RWPE2 (cell line): Measurements from ENCODE around the gene SLC12A7.

Source experiments
- ATAC-seq: fragments of 200-7000 bp; cut with Tn5 transposase; 3 replicates; pipeline ENCODE4 v1.9.1; 2021; ENCODE audit warnings: low read depth
- DNase-seq: peaks from one replicate; pipeline ENCODE4 v3.0.0-alpha.2; 2020; ENCODE audit warnings: low spot score
- H3K27ac ChIP-seq: fragments of 450-650 bp; 2 replicates; pipeline ENCODE4 v1.5.1; 2017; ENCODE audit warnings: mild to moderate bottlenecking; ENCODE audit not compliant: poor library complexity, severe bottlenecking
- H3K27me3 ChIP-seq: fragments of 250-450 bp; sonication (Bioruptor Pico); 2 replicates; pipeline ENCODE4 v1.5.1; 2021; ENCODE audit warnings: mild to moderate bottlenecking, moderate library complexity; ENCODE audit not compliant: insufficient read depth, poor library complexity, severe bottlenecking
- H3K36me3 ChIP-seq: fragments of 250-450 bp; sonication (Bioruptor Pico); 2 replicates; pipeline ENCODE4 v1.5.1; 2020; ENCODE audit warnings: low read depth, mild to moderate bottlenecking, moderate library complexity
- H3K4me1 ChIP-seq: fragments of 250-450 bp; sonication (Bioruptor Pico); 2 replicates; pipeline ENCODE4 v1.5.1; 2021; ENCODE audit warnings: mild to moderate bottlenecking, moderate library complexity; ENCODE audit not compliant: insufficient read depth, poor library complexity, severe bottlenecking
- H3K4me3 ChIP-seq: fragments of 250-450 bp; sonication (Bioruptor Pico); 2 replicates; pipeline ENCODE4 v1.5.1; 2021; ENCODE audit warnings: mild to moderate bottlenecking, moderate library complexity; ENCODE audit not compliant: severe bottlenecking
- H3K9me3 ChIP-seq: fragments of 250-450 bp; sonication (Bioruptor Pico); 2 replicates; pipeline ENCODE4 v1.5.1; 2021; ENCODE audit warnings: mild to moderate bottlenecking, moderate library complexity; ENCODE audit not compliant: severe bottlenecking
- TF ChIP-seq, protein P1 (sequence below): fragments of 450-650 bp; IDR thresholded peaks from one replicate; pipeline ENCODE4 v1.5.1; 2017; ENCODE audit warnings: mild to moderate bottlenecking, moderate library complexity; ENCODE audit not compliant: poor library complexity, severe bottlenecking

Gene SLC12A7

DNA sequence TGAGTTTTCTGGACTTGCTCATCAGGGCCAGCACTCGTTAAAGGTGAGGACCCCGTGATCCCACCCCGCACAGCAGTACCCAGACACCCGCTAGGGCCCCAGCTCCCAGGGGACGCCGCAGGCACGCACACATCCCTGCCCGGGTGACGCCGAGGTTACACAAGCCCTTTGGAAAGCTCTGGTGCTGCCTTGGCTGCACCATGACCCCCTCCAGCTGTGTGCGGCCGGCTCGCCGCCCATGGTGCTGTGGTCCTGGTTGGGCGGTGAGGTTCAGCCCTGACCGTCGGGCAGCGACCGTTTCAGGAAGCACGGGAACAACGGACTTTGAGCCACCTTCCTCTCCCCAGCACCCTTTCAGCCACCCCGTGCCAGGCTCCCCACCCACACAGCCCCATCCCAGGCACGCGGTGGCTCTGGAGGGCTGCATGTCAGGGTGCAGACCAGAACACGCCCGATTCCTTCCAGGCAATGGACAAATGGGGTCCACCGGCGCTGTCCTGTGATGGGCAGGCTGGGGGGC lies 7.5 kb upstream of the SLC12A7 start:
- Histone ChIP-seq H3K4me1 (peaks cover 11% of the 10 kb centered on the region), H3K27ac (no peak overlapping the region), H3K27me3 (peaks cover 2% of the 10 kb centered on the region), H3K4me3 (no peak overlapping the region), H3K9me3 (no peaks in the 10 kb centered on the region), H3K36me3 (no peaks in the 10 kb centered on the region)
- TF ChIP-seq, protein P1, sequence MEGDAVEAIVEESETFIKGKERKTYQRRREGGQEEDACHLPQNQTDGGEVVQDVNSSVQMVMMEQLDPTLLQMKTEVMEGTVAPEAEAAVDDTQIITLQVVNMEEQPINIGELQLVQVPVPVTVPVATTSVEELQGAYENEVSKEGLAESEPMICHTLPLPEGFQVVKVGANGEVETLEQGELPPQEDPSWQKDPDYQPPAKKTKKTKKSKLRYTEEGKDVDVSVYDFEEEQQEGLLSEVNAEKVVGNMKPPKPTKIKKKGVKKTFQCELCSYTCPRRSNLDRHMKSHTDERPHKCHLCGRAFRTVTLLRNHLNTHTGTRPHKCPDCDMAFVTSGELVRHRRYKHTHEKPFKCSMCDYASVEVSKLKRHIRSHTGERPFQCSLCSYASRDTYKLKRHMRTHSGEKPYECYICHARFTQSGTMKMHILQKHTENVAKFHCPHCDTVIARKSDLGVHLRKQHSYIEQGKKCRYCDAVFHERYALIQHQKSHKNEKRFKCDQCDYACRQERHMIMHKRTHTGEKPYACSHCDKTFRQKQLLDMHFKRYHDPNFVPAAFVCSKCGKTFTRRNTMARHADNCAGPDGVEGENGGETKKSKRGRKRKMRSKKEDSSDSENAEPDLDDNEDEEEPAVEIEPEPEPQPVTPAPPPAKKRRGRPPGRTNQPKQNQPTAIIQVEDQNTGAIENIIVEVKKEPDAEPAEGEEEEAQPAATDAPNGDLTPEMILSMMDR, result no peak
- DNase-seq (no peak), ATAC-seq (no peak)

DNA sequence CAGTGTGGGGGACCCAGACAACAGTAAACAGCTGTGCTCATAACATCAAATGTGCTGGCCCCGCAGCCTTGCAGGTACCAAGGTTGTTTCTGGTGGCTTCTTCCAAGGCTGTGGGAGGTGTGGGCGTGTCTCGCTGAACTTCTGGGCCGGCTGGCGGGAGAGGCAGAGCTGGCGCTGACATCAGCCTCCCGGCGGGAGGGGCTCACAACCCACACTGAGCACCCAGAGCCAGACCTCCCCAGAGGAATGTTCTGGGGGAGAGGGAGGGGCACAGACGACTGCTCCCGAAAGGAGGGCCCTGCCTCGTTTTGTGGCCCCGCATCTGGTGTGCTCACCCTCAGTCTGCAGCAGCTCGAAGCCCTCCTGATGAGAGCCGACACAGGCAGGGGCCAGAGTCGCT lies 6.9 kb upstream of the SLC12A7 start:
- Histone ChIP-seq H3K36me3 (no peaks in the 10 kb centered on the region), H3K9me3 (no peaks in the 10 kb centered on the region), H3K4me3 (no peak overlapping the region), H3K4me1 (peaks cover 11% of the 10 kb centered on the region), H3K27ac (no peak overlapping the region), H3K27me3 (peaks cover 2% of the 10 kb centered on the region)
- DNase-seq, result no peak
- ATAC-seq, result peak; percentile 7; the same call in 1 of the 3 replicates
- TF ChIP-seq, protein P1, result no peak

DNA sequence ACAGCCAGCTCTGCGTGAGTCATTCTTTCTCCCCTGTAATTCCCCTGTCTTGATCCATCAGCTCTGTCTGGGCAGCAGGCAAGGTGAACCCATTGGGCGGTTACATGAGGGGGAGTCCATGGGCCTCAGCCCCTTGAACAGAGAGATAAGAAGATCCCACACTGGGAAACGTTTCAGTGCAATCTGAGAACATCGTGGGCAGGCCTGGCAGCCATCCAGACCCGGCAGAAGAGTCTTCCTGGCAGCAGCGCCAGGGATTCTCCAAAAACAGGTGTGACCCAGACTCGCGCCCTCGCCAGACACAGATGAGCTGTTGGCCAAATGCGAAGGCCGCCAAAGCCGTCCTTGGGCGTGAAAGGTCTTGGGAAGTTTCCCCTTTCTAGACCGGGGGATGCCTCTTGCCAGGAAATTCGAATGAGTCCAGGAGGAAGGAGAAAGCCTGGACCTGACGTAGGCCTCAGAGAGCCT lies 6.4 kb upstream of the SLC12A7 start:
- TF ChIP-seq, protein P1, result no peak
- ATAC-seq, result peak; percentile 76
- Histone ChIP-seq H3K27me3 (peaks cover 2% of the 10 kb centered on the region), H3K36me3 (no peaks in the 10 kb centered on the region), H3K9me3 (no peaks in the 10 kb centered on the region), H3K27ac (no peak overlapping the region), H3K4me3 (no peak overlapping the region), H3K4me1 (peaks cover 14% of the 10 kb centered on the region)
- DNase-seq, result no peak

DNA sequence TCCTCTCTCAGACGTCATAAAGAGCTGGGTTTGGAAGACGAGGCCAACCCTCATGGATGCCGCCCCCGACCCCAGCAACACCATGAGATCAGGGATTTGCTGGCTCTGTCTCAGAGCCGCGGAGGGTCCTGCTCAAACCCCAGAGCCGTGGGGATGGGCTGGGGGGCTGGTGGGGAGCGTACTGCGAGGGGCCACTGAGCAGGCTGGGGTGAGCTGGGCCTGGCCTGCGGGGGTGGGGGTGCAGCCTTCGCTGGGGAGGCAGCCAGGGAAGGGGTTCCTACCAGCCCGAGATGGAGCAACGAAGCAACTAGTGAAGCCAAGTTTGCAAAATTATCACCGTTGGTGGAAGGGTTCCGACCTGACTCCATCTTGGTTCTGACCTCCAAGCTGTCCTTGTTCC lies 5.1 kb upstream of the SLC12A7 start:
- TF ChIP-seq, protein P1, result no peak
- Histone ChIP-seq H3K4me1 (peaks cover 20% of the 10 kb centered on the region), H3K9me3 (no peaks in the 10 kb centered on the region), H3K36me3 (no peaks in the 10 kb centered on the region), H3K27me3 (peaks cover 2% of the 10 kb centered on the region), H3K27ac (no peak overlapping the region), H3K4me3 (no peak overlapping the region)
- no peak for DNase-seq
- ATAC-seq, result no peak

DNA sequence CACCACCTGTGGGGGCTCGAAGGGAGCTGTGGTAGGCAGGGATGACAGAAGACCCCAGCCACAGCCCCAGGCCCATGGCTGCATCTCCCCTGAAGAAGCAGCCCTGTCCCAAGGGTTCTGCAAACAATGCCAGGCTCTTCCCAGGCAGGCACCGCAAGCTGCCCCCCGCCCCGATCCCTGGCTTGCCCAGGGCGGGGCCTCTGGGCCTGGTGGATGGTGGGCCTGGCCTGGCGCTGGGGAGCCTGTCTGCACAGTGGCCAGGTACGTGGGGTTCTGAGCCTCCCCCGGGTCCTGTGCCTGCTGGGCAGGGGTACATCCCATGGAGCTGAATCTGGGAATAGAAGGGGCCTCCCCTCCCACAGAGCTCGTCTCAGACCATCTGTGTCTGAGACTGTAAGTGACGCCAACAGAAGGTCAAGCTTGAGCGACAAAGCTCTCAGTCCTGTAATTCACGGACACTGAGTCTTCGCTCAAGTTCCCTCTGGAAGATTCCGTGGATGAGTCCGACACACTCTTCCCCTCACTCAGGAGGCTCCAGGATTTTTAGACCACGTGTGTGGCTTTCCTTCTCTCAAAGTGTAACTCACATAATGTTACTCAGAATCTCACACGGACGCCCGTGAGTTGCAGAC lies 4.4 kb upstream of the SLC12A7 start:
- H3K27ac ChIP-seq, result no peak overlapping the region

More for the DNA sequence above, 4.4 kb upstream of the SLC12A7 start:
- Histone ChIP-seq H3K9me3 (no peaks in the 10 kb centered on the region), H3K36me3 (no peaks in the 10 kb centered on the region), H3K4me3 (no peak overlapping the region), H3K4me1 (peaks cover 20% of the 10 kb centered on the region), H3K27me3 (peaks cover 2% of the 10 kb centered on the region)
- DNase-seq (no peak), ATAC-seq (no peak)
- TF ChIP-seq, protein P1, result no peak
